ENCODE results near the gene DHRS9. TPM values are rescaled to one million over a fixed set of nuclear protein-coding genes. Genes with fewer than 3 reads are reported as not detected.

Gene DHRS9
- total RNA-seq, 1 experiment from 2014 or later, result 0.22 TPM

DNA sequence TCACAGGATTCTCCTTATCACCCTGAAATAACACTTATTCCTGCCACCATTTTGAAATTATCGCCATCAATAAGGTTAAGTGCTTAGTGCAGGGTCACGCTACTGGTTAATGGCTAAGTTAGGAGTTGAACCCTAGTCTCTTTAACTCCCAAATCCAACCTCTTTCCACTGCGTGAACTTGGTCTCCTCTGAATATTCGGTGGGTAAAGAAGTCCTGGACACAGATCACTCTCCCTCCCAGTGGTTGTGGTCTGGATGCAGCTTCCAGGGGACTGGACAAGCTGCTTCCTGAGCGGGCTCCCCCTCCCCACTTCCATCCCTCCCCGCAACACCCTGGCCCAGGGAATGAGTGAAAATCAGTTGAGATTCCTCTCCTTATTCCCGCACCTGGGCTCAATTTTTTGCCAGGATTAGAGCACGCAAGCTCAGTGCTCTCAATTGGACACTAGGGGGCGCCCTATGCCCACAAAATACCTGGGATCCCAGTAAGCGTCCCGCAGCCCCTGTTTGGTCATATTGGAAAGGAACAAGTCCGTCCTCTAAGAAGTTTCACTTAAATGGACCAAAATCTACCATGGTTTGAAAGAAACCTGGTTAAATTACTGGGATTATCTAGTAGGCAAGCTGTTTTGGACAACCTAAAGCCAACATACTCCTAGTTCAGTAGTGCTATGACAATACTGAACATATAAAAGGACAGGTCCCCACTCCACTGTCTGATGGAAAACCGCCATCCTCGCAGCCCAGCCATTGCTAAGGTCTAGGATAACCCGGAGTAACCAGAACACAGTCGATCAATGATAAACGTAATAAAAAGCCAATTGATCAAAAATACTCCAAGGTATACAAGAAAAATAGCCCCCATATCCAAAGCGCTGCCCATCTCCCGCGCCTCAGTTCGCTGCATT, 40.4 kb downstream of the DHRS9 start:
- H2AFZ ChIP-seq (ENCODE audit: low read length), result peak overlapping the region; percentile 64
- H3K4me2 ChIP-seq (ENCODE audit: low read length), result peak overlapping the region; percentile 67
- no peaks in the 10 kb centered on the region for H3K9me2 ChIP-seq (replicated peaks; ENCODE audit: low read length)
- no TSS peak for BruUV-seq (replicated peaks)
- H3K79me2 ChIP-seq (ENCODE audit: low read length), result no peaks in the 10 kb centered on the region
- H3K27me3 ChIP-seq (ENCODE audit: low read length), result no peaks in the 10 kb centered on the region
- CTCF ChIA-PET, result interaction anchor here (0.5 to 1.6 kb wide), 8 partner anchors 13 to 1467 kb away, joined by 3 to 16 read pairs (median 3); no protein-coding TSS in a partner anchor
- no peak overlapping the region for H3K9ac ChIP-seq (ENCODE audit: low read length)
- TF ChIP-seq EZH2 (IDR thresholded peaks at IDR 0.05; ENCODE audit: low read length, unreplicated experiment), result no peak
- peak; percentile 95 for TF ChIP-seq CTCF (conservative IDR thresholded peaks at IDR 0.05; ENCODE audit: low read depth, low read length)
- TF ChIP-seq EZH2phosphoT487 (IDR thresholded peaks at IDR 0.05; ENCODE audit: borderline replicate concordance, low read length), result no peak
- no peaks in the 10 kb centered on the region for H3K9me3 ChIP-seq (ENCODE audit: low read length)
- DNase-seq, result peak; percentile 86
- no peak overlapping the region for H3K27ac ChIP-seq (ENCODE audit: low read length)
- POLR2A ChIA-PET (ENCODE audit: unreplicated experiment), result no interaction called here
- H3K4me3 ChIP-seq (ENCODE audit: low read length), result no peak overlapping the region
- no peaks in the 10 kb centered on the region for H4K20me1 ChIP-seq (ENCODE audit: low read length)
- H3F3A ChIP-seq (ENCODE audit: low read length, unreplicated experiment), result no peaks in the 10 kb centered on the region
- intact Hi-C loops (cut with micrococcal nuclease), result loop anchor here (1.0 to 2.0 kb wide), 6 partner anchors 23 to 288 kb away; no protein-coding TSS in a partner anchor
- ATAC-seq, result peak; percentile 98
- H3K36me3 ChIP-seq (ENCODE audit: low read depth, low read length), result no peaks in the 10 kb centered on the region
- H3K4me1 ChIP-seq (ENCODE audit: insufficient read depth, low read length), result peaks cover 13% of the 10 kb centered on the region; the same call in 1 of the 2 replicates

- no peak overlapping the region for H3K4me2 ChIP-seq (ENCODE audit: low read length)
- intact Hi-C loops (cut with micrococcal nuclease), result loop anchor here (1.0 kb wide), 1 partner anchor 287 kb away; no protein-coding TSS in a partner anchor
Observed at GRCh38 chr2:169110419-169110818, 41.1 kb downstream of the DHRS9 start.

More at GRCh38 chr2:169110419-169110818, 41.1 kb downstream of the DHRS9 start:
- no peak overlapping the region for H3K9ac ChIP-seq (ENCODE audit: low read length)
- no peak overlapping the region for H2AFZ ChIP-seq (ENCODE audit: low read length)
- H3K27ac ChIP-seq (ENCODE audit: low read length), result no peak overlapping the region
- H3K4me1 ChIP-seq (ENCODE audit: insufficient read depth, low read length), result peaks cover 13% of the 10 kb centered on the region; the same call in 1 of the 2 replicates
- no peaks in the 10 kb centered on the region for H3K36me3 ChIP-seq (ENCODE audit: low read depth, low read length)
- BruUV-seq (replicated peaks), result no TSS peak
- TF ChIP-seq EZH2phosphoT487 (IDR thresholded peaks at IDR 0.05; ENCODE audit: borderline replicate concordance, low read length) (no peak), EZH2 (IDR thresholded peaks at IDR 0.05; ENCODE audit: low read length, unreplicated experiment) (no peak), CTCF (conservative IDR thresholded peaks at IDR 0.05; ENCODE audit: low read depth, low read length) (no peak)
- CTCF ChIA-PET, result interaction anchor here (0.7 to 1.6 kb wide), 5 partner anchors 21 to 142 kb away, joined by 3 to 16 read pairs (median 3); no protein-coding TSS in a partner anchor
- H4K20me1 ChIP-seq (ENCODE audit: low read length), result no peaks in the 10 kb centered on the region
- ATAC-seq (no peak), DNase-seq (no peak)
- POLR2A ChIA-PET (ENCODE audit: unreplicated experiment), result no interaction called here
- H3K79me2 ChIP-seq (ENCODE audit: low read length), result no peaks in the 10 kb centered on the region
- H3K9me2 ChIP-seq (replicated peaks; ENCODE audit: low read length), result no peaks in the 10 kb centered on the region
- H3F3A ChIP-seq (ENCODE audit: low read length, unreplicated experiment), result no peaks in the 10 kb centered on the region
- H3K9me3 ChIP-seq (ENCODE audit: low read length), result no peaks in the 10 kb centered on the region
- no peak overlapping the region for H3K4me3 ChIP-seq (ENCODE audit: low read length)
- no peaks in the 10 kb centered on the region for H3K27me3 ChIP-seq (ENCODE audit: low read length)
